Left lung (tissue), 10 donors: Measurements from ENCODE around the gene SVEP1. TPM values are rescaled to one million over a fixed set of nuclear protein-coding genes. Genes with fewer than 3 reads are reported as not detected.

ENCODE experiments used
- ATAC-seq: fragments of 200-7000 bp; cut with Tn5 transposase; one replicate; pipeline ENCODE4 v1.9.1; 2020; ENCODE audit warnings: moderate library complexity
- DNase-seq, 4 donors: peaks; one replicate each; pipeline ENCODE4 v3.0.0-alpha.2; 2013 to 2020
- H3K27ac ChIP-seq, 2 donors: fragments of 200-600 bp; sonication (generic) in 1 of 2; one replicate each; pipeline versions ENCODE4 v1.5.0 to v1.8.0; 2020 to 2021
- H3K27me3 ChIP-seq, 2 donors: fragments of 200-600 bp; sonication (generic) in 1 of 2; one replicate each; pipeline versions ENCODE4 v1.5.0 to v1.8.0; 2020 to 2021
- H3K36me3 ChIP-seq, 2 donors: fragments of 200-600 bp; sonication (generic) in 1 of 2; one replicate each; pipeline versions ENCODE4 v1.5.0 to v1.8.0; 2020 to 2021
- H3K4me1 ChIP-seq, 2 donors: fragments of 200-600 bp; one replicate each; pipeline ENCODE4 v1.8.0; 2021
- H3K4me3 ChIP-seq, 2 donors: fragments of 200-600 bp; sonication (generic) in 1 of 2; one replicate each; pipeline versions ENCODE4 v1.5.0 to v1.8.0; 2020 to 2021; ENCODE audit warnings: mild to moderate bottlenecking in 1 of 2
- H3K9me3 ChIP-seq, 2 donors: fragments of 200-600 bp; sonication (generic) in 1 of 2; one replicate each; pipeline versions ENCODE4 v1.5.0 to v1.8.0; 2020 to 2021
- intact Hi-C, 2 donors: fragments of 100-400 bp; cut with DNase I; formaldehyde crosslinking; loops; one replicate each; pipeline versions ENCODE4 v1.11.2 to v1.14.2; 2022
- polyA plus RNA-seq, 6 donors: library from polyadenylated mRNA; unstranded; fragments of 120-200 nt; gene quantifications; one replicate each; pipeline ENCODE4 v1.2.1, GENCODE V29; 2013; ENCODE audit not compliant: insufficient read length in 6 of 6
- total RNA-seq, 2 donors: library from RNA; stranded (reverse); fragmentation: NEBNext Ultra II Directional; extraction: Animal tissue kit (Norgen Biotek cat#: 25700); gene quantifications; one replicate each; pipeline ENCODE4 v1.2.1, GENCODE V29; 2021
- TF ChIP-seq, protein P1 (sequence below), 2 donors: fragments of 200-600 bp; sonication (generic) in 1 of 2; IDR thresholded peaks; one replicate each; pipeline versions ENCODE4 v1.5.0 to v1.8.0; 2021; ENCODE audit warnings: antibody characterized with exemption in 2 of 2
- donor health status: DM: no; HTN: yes; CAD: no.
- donor health status: DM: no; HTN: no; CAD: no.

The SVEP1 gene
- total and polyA plus RNA-seq, 8 donors: 21.7 to 36.2 (median 27.7) TPM

DNA sequence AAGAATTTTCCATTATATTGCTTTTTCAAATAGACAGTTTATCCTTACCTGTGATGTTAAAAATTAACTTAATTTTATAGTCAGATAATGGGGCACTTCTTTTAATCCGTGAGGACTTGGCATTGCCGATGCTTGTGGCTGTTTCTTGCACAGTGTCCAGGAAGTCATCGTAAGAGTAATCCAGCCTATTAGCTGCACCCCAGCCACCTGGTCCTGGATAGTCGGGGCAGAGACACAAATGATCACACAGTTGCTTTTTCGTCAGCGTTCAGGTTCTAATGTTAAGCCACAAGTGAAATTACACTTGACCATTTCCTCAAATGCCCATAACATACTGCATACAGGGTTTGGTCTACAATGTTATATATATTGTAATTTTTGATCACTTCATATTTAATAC lies 107.4 kb downstream of the SVEP1 start:
- intact Hi-C loops: no loop called here
- Histone ChIP-seq H3K36me3 (no peaks in the 10 kb centered on the region), H3K4me1 (no peaks in the 10 kb centered on the region), H3K9me3 (no peaks in the 10 kb centered on the region), H3K27ac (no peak overlapping the region), H3K27me3 (no peaks in the 10 kb centered on the region), H3K4me3 (no peak overlapping the region)
- no peak for DNase-seq
- TF ChIP-seq, protein P1, sequence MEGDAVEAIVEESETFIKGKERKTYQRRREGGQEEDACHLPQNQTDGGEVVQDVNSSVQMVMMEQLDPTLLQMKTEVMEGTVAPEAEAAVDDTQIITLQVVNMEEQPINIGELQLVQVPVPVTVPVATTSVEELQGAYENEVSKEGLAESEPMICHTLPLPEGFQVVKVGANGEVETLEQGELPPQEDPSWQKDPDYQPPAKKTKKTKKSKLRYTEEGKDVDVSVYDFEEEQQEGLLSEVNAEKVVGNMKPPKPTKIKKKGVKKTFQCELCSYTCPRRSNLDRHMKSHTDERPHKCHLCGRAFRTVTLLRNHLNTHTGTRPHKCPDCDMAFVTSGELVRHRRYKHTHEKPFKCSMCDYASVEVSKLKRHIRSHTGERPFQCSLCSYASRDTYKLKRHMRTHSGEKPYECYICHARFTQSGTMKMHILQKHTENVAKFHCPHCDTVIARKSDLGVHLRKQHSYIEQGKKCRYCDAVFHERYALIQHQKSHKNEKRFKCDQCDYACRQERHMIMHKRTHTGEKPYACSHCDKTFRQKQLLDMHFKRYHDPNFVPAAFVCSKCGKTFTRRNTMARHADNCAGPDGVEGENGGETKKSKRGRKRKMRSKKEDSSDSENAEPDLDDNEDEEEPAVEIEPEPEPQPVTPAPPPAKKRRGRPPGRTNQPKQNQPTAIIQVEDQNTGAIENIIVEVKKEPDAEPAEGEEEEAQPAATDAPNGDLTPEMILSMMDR (IDR thresholded peaks at IDR 0.05): no peak
- no peak for ATAC-seq

- Histone ChIP-seq H3K4me1 (no peaks in the 10 kb centered on the region), H3K9me3 (no peaks in the 10 kb centered on the region), H3K36me3 (no peaks in the 10 kb centered on the region), H3K27me3 (no peaks in the 10 kb centered on the region), H3K4me3 (no peak overlapping the region), H3K27ac (no peak overlapping the region)
- TF ChIP-seq, protein P1 (IDR thresholded peaks at IDR 0.05): no peak
- ATAC-seq (no peak), DNase-seq (no peak)
- intact Hi-C loops: no loop called here
Measured at GRCh38 chr9:110468950-110469349, 110.6 kb downstream of the SVEP1 start.

DNA sequence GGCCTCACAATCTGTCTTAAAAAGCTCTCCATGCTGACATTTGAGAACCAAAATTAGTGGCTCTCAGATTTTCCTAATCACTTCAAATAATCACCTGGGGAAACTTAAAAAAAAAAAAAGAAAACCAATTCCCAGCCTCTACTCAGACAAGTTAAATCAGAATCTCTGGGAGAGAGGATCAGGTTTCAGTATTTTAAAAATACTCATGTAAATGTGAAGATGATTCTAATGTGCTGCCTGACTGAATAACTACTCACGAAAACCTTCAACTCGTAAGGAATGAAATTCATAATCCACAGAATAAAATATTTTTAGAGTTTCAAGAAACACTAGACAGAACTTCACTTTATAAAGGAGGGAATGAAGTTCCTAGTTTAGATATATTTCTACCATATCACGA lies 114.4 kb downstream of the SVEP1 start:
- TF ChIP-seq, protein P1 (IDR thresholded peaks at IDR 0.05): no peak
- H3K27ac ChIP-seq: no peak overlapping the region
- intact Hi-C loops: no loop called here
- H3K36me3 ChIP-seq: no peaks in the 10 kb centered on the region
- H3K9me3 ChIP-seq: no peaks in the 10 kb centered on the region
- no peaks in the 10 kb centered on the region for H3K4me1 ChIP-seq
- no peak for DNase-seq
- ATAC-seq: no peak
- H3K27me3 ChIP-seq: no peaks in the 10 kb centered on the region
- H3K4me3 ChIP-seq: no peak overlapping the region

DNA sequence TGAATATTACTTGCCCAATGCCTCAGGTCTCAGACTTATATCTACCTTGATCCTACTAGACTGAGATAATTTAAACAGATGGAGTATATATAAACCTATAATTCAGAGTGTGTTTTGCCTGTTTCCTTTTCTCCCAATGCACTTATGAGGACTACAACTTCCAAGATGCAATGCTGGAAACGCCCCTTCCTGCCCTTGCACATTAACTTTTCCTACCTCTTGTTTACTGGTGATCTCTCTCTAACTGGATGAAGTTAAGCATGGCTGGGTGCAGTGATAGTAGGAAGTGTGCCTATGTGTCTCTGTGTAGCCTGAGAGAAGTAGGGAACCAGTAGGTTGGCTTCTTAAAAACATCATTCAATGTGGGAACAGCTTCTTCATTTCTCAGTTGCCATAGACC lies 115.2 kb downstream of the SVEP1 start:
- no peaks in the 10 kb centered on the region for H3K36me3 ChIP-seq
- intact Hi-C loops: no loop called here
- no peaks in the 10 kb centered on the region for H3K27me3 ChIP-seq
- no peaks in the 10 kb centered on the region for H3K4me1 ChIP-seq
- ATAC-seq (no peak), DNase-seq (no peak)
- TF ChIP-seq, protein P1 (IDR thresholded peaks at IDR 0.05): no peak
- no peak overlapping the region for H3K4me3 ChIP-seq
- no peak overlapping the region for H3K27ac ChIP-seq
- H3K9me3 ChIP-seq: no peaks in the 10 kb centered on the region

- Histone ChIP-seq H3K27ac (no peak overlapping the region), H3K4me1 (no peaks in the 10 kb centered on the region), H3K36me3 (no peaks in the 10 kb centered on the region), H3K27me3 (no peaks in the 10 kb centered on the region), H3K4me3 (no peak overlapping the region), H3K9me3 (no peaks in the 10 kb centered on the region)
- TF ChIP-seq, protein P1 (IDR thresholded peaks at IDR 0.05): no peak
- intact Hi-C loops: no loop called here
- ATAC-seq (no peak), DNase-seq (no peak)
Measured at GRCh38 chr9:110463499-110463898, 116.0 kb downstream of the SVEP1 start.
